AG10803 (cell line): ENCODE measurements around the gene DIAPH3.

Source experiments
- DNase-seq: peaks from one replicate; pipeline ENCODE4 v3.0.0; 2010; ENCODE audit warnings: low read depth
- H3K4me3 ChIP-seq: 2 replicates; pipeline ENCODE4 v1.5.1; 2011; ENCODE audit warnings: mild to moderate bottlenecking, low read length, control low read depth
- CTCF ChIP-seq: conservative IDR thresholded peaks from 2 replicates; pipeline ENCODE4 v1.5.1; 2011; ENCODE audit warnings: mild to moderate bottlenecking, low read length, control low read depth, inconsistent platforms

Gene DIAPH3

DNA sequence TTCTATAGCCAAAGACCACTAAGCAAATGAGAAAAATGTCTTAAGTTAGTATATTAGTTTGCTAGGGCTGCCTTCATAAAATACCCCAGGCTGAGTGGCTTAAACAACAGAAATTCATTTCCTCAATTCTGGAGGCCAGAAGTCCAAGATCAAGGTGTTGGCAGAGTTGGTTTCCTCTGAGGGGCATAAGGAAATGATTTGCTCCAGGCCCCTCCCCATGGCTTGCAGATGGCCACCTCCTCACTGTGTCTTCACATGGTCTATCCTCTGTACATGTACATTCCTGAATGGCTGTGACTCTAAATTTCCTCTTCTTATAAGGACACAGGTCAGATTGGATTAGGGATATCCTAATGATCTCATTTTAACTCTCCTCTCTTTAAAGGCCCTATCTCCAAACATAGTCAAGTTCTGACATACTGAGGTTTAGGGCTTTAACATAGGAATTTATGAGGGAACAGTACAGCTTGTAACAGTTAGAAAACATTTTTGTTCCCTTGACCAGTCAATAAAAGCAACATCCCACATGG is 307.4 kb downstream of the DIAPH3 start:
- no peak for DNase-seq
- TF ChIP-seq CTCF = no peak

GRCh38 chr13:59846845-59847620 is 316.7 kb downstream of the DIAPH3 start:
- TF ChIP-seq CTCF = no peak
- no peak for DNase-seq

More for the DNA sequence above, 307.4 kb downstream of the DIAPH3 start:
- H3K4me3 ChIP-seq = no peak overlapping the region

GRCh38 chr13:59843040-59843439 is 320.7 kb downstream of the DIAPH3 start:
- DNase-seq = no peak
- no peak overlapping the region for H3K4me3 ChIP-seq
- TF ChIP-seq CTCF = no peak

More at GRCh38 chr13:59846845-59847620, 316.7 kb downstream of the DIAPH3 start:
- H3K4me3 ChIP-seq = no peak overlapping the region

DNA sequence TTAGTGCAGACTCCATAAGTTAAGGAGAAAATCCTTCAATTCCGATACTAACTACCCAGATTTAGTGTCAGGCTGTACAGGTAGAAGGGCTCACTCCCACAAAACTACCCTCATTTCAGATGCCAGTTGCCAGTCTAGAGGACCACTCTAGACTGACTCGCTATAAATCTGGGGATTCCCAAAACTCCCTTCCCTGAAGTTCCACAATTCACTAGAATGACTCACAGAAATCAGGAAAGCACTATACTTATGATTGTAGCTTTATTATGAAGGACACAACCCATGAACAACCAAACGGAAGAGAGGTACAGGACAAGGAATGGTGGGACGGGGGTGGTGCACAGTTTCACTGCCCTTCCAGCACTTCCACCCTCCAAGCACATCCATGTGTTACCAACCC is 321.2 kb downstream of the DIAPH3 start:
- TF ChIP-seq CTCF = no peak
- no peak overlapping the region for H3K4me3 ChIP-seq
- no peak for DNase-seq

- TF ChIP-seq CTCF = no peak
- DNase-seq = no peak
- H3K4me3 ChIP-seq = no peak overlapping the region
Measured at GRCh38 chr13:59839186-59839585, 324.5 kb downstream of the DIAPH3 start.

DNA sequence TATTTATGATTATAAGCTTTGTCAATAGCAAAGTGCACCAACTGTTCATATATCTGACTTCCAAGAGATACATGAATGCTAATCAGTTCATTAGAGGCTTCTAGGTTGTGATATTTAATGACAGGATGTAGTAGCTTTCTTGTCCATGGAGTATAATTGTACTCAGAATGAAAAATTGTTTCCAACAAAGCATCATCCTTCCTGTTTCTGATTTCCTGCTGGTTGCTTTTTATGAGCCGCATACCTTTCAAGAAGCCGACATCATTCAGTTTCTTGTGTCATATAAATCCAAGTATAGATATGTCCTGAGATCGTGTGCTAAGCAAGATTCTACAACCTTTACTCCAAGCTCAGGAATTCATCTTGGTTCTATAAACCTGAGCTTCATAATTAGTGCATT is 326.6 kb downstream of the DIAPH3 start:
- DNase-seq = no peak
- no peak overlapping the region for H3K4me3 ChIP-seq
- TF ChIP-seq CTCF = no peak

- no peak overlapping the region for H3K4me3 ChIP-seq
- DNase-seq = no peak
- TF ChIP-seq CTCF = no peak
Measured at GRCh38 chr13:59835569-59835968, 328.2 kb downstream of the DIAPH3 start.
